Left lung (tissue), 10 donors: Measurements from ENCODE around the gene ARFGAP1. TPM values are rescaled to one million over a fixed set of nuclear protein-coding genes. Genes with fewer than 3 reads are reported as not detected.

ENCODE experiments used
- ATAC-seq: fragments of 200-7000 bp; cut with Tn5 transposase; one replicate; pipeline ENCODE4 v1.9.1; 2020; ENCODE audit warnings: moderate library complexity
- DNase-seq, 4 donors: peaks; one replicate each; pipeline ENCODE4 v3.0.0-alpha.2; 2013 to 2020
- H3K27ac ChIP-seq, 2 donors: fragments of 200-600 bp; sonication (generic) in 1 of 2; one replicate each; pipeline versions ENCODE4 v1.5.0 to v1.8.0; 2020 to 2021
- H3K27me3 ChIP-seq, 2 donors: fragments of 200-600 bp; sonication (generic) in 1 of 2; one replicate each; pipeline versions ENCODE4 v1.5.0 to v1.8.0; 2020 to 2021
- H3K36me3 ChIP-seq, 2 donors: fragments of 200-600 bp; sonication (generic) in 1 of 2; one replicate each; pipeline versions ENCODE4 v1.5.0 to v1.8.0; 2020 to 2021
- H3K4me1 ChIP-seq, 2 donors: fragments of 200-600 bp; one replicate each; pipeline ENCODE4 v1.8.0; 2021
- H3K4me3 ChIP-seq, 2 donors: fragments of 200-600 bp; sonication (generic) in 1 of 2; one replicate each; pipeline versions ENCODE4 v1.5.0 to v1.8.0; 2020 to 2021; ENCODE audit warnings: mild to moderate bottlenecking in 1 of 2
- H3K9me3 ChIP-seq, 2 donors: fragments of 200-600 bp; sonication (generic) in 1 of 2; one replicate each; pipeline versions ENCODE4 v1.5.0 to v1.8.0; 2020 to 2021
- CTCF ChIP-seq, 2 donors: fragments of 200-600 bp; sonication (generic) in 1 of 2; IDR thresholded peaks; one replicate each; pipeline versions ENCODE4 v1.5.0 to v1.8.0; 2021; ENCODE audit warnings: antibody characterized with exemption in 2 of 2
- intact Hi-C, 2 donors: fragments of 100-400 bp; cut with DNase I; formaldehyde crosslinking; loops; one replicate each; pipeline versions ENCODE4 v1.11.2 to v1.14.2; 2022
- microRNA-seq, 2 donors: library from miRNA; unstranded; fragments of <30 nt; microRNA quantifications; one replicate each; pipeline ENCODE4, GENCODE V29; 2019
- polyA plus RNA-seq, 6 donors: library from polyadenylated mRNA; unstranded; fragments of 120-200 nt; gene quantifications; one replicate each; pipeline ENCODE4 v1.2.1, GENCODE V29; 2013; ENCODE audit not compliant: insufficient read length in 6 of 6
- total RNA-seq, 2 donors: library from RNA; stranded (reverse); fragmentation: NEBNext Ultra II Directional; extraction: Animal tissue kit (Norgen Biotek cat#: 25700); gene quantifications; one replicate each; pipeline ENCODE4 v1.2.1, GENCODE V29; 2021
- donor health status: DM: no; HTN: yes; CAD: no.
- donor health status: DM: no; HTN: no; CAD: no.

ARFGAP1 gene
- total and polyA plus RNA-seq, 8 donors, result 53.1 to 87.5 (median 70.2) TPM

GRCh38 chr20:63337786-63338420 is 65.3 kb downstream of the ARFGAP1 start:
- peaks cover 0 to 65% of the 10 kb centered on the region in 2 donors for H3K27me3 ChIP-seq
- no peak for ATAC-seq

More at GRCh38 chr20:63337786-63338420, 65.3 kb downstream of the ARFGAP1 start:
- intact Hi-C loops, result no loop called here
- Histone ChIP-seq H3K27ac (no peak overlapping the region), H3K4me3 (no peak overlapping the region), H3K9me3 (peaks cover 0 to 9% of the 10 kb centered on the region in 2 donors), H3K36me3 (no peaks in the 10 kb centered on the region), H3K4me1 (no peaks in the 10 kb centered on the region)
- no peak for DNase-seq
- TF ChIP-seq CTCF (IDR thresholded peaks at IDR 0.05), result no peak

Small RNA genes lying within 50 kb of the gene (microRNA-seq; reads per million reads assigned to microRNA genes)
- gene MIR3196 (0 reads per million in 2 donors), gene MIR4326 (0.67 to 1.2 reads per million in 2 donors)

Other genes starting within 250 kb of the ARFGAP1 start
- 10 to 100 TPM; 36.3 to 36.9 TPM for gene YTHDF1, start 56.7 kb upstream of the ARFGAP1 start, total RNA-seq
- gene YTHDF1, start 56.7 kb upstream of the ARFGAP1 start, polyA plus RNA-seq, result 10 to 100 TPM; 34.3 to 43.3 (median 36.2) TPM
- under 1 TPM; 0.29 to 0.64 TPM for gene BIRC7, start 36.9 kb upstream of the ARFGAP1 start, total RNA-seq
- under 1 TPM in 2 of 6 donors, not detected in 4; 0.24 to 0.55 TPM for gene BIRC7, start 36.9 kb upstream of the ARFGAP1 start, polyA plus RNA-seq
- gene NKAIN4, start 18.4 kb upstream of the ARFGAP1 start, total RNA-seq, result 1 to 10 TPM in 1 of 2 donors, not detected in 1; 1.1 TPM
- gene NKAIN4, start 18.4 kb upstream of the ARFGAP1 start, polyA plus RNA-seq, result 10 to 100 TPM in 2 of 6 donors, 1 to 10 TPM in 4; 6.0 to 18.1 (median 8.4) TPM
- gene COL20A1, start 20.4 kb downstream of the ARFGAP1 start, total RNA-seq, result not detected
- gene COL20A1, start 20.4 kb downstream of the ARFGAP1 start, polyA plus RNA-seq, result under 1 TPM; 0.08 to 0.31 (median 0.24) TPM
- not detected for gene CHRNA4, start 88.5 kb downstream of the ARFGAP1 start, total RNA-seq
- gene CHRNA4, start 88.5 kb downstream of the ARFGAP1 start, polyA plus RNA-seq, result 1 to 10 TPM in 3 of 6 donors, under 1 TPM in 3; 0.16 to 1.3 (median 1.00) TPM
- not detected for gene KCNQ2, start 199.8 kb downstream of the ARFGAP1 start, total RNA-seq
- 10 to 100 TPM in 4 of 6 donors, 1 to 10 TPM in 2; 8.4 to 19.1 (median 14.1) TPM for gene KCNQ2, start 199.8 kb downstream of the ARFGAP1 start, polyA plus RNA-seq
- under 1 TPM; 0.47 to 0.50 TPM for gene EEF1A2, start 226.3 kb downstream of the ARFGAP1 start, total RNA-seq
- under 1 TPM; 0.27 to 0.62 (median 0.31) TPM for gene EEF1A2, start 226.3 kb downstream of the ARFGAP1 start, polyA plus RNA-seq
- 100 to 1,000 TPM; 233 to 662 TPM for gene PPDPF, start 248.0 kb downstream of the ARFGAP1 start, total RNA-seq
- gene PPDPF, start 248.0 kb downstream of the ARFGAP1 start, polyA plus RNA-seq, result 100 to 1,000 TPM; 155 to 417 (median 277) TPM